H9 (cell line): ENCODE measurements around the gene FBH1. TPM values are rescaled to one million over a fixed set of nuclear protein-coding genes. Genes with fewer than 3 reads are reported as not detected.

Experiments
- DNase-seq: peaks from one replicate; pipeline ENCODE4 v3.0.0-alpha.2; 2017
- H2AFZ ChIP-seq: one replicate; pipeline ENCODE4 v1.6.1; 2013; ENCODE audit warnings: mild to moderate bottlenecking, low read length, control low read depth, moderate library complexity
- H2AK5ac ChIP-seq: 2 replicates; pipeline ENCODE4 v1.6.1; 2013; ENCODE audit warnings: low read length, control low read depth, mixed read lengths; ENCODE audit not compliant: insufficient read length
- H2BK120ac ChIP-seq: one replicate; pipeline ENCODE4 v1.6.1; 2013; ENCODE audit warnings: low read depth, mild to moderate bottlenecking, low read length, control low read depth, inconsistent platforms; ENCODE audit not compliant: poor library complexity, severe bottlenecking
- H2BK12ac ChIP-seq: 2 replicates; pipeline ENCODE4 v1.6.1; 2013; ENCODE audit warnings: low read length, control low read depth, mixed read lengths, low read depth; ENCODE audit not compliant: insufficient read length
- H2BK15ac ChIP-seq: 2 replicates; pipeline ENCODE4 v1.6.1; 2013; ENCODE audit warnings: low read depth, low read length, control low read depth
- H2BK20ac ChIP-seq: one replicate; pipeline ENCODE4 v1.6.1; 2013; ENCODE audit warnings: low read depth, mild to moderate bottlenecking, low read length, control low read depth, inconsistent platforms; ENCODE audit not compliant: poor library complexity, severe bottlenecking
- H2BK5ac ChIP-seq: 2 replicates; pipeline ENCODE4 v1.6.1; 2013; ENCODE audit warnings: low read length, control low read depth, mixed read lengths; ENCODE audit not compliant: insufficient read length
- H3K14ac ChIP-seq: 2 replicates; pipeline ENCODE4 v1.6.1; 2013; ENCODE audit warnings: low read length, control low read depth; ENCODE audit not compliant: insufficient read depth
- H3K18ac ChIP-seq: 2 replicates; pipeline ENCODE4 v1.6.1; 2013; ENCODE audit warnings: low read depth, mild to moderate bottlenecking, mixed read lengths, low read length, control low read depth; ENCODE audit not compliant: insufficient read length
- H3K23ac ChIP-seq: 2 replicates; pipeline ENCODE4 v1.6.1; 2013; ENCODE audit warnings: low read length, control low read depth, mixed read lengths, low read depth; ENCODE audit not compliant: insufficient read length
- H3K23me2 ChIP-seq: 2 replicates; pipeline ENCODE4 v1.6.1; 2013; ENCODE audit warnings: low read depth, mild to moderate bottlenecking, mixed read lengths, low read length, control low read depth; ENCODE audit not compliant: insufficient read length, poor library complexity, severe bottlenecking
- H3K27ac ChIP-seq: 2 replicates; pipeline ENCODE4 v1.5.1; 2013; ENCODE audit warnings: low read length, control low read depth, mixed read lengths, low read depth; ENCODE audit not compliant: insufficient read length
- H3K27me3 ChIP-seq: 2 replicates; pipeline ENCODE4 v1.6.1; 2013; ENCODE audit warnings: low read length, control low read depth, inconsistent platforms; ENCODE audit not compliant: insufficient read depth
- H3K4ac ChIP-seq: 2 replicates; pipeline ENCODE4 v1.6.1; 2013; ENCODE audit warnings: low read depth, mild to moderate bottlenecking, control low read depth, inconsistent platforms, low read length, moderate library complexity
- H3K4me1 ChIP-seq: 2 replicates; pipeline ENCODE4 v1.6.1; 2013; ENCODE audit warnings: low read length, control low read depth, inconsistent platforms; ENCODE audit not compliant: insufficient read depth
- H3K4me2 ChIP-seq: 2 replicates; pipeline ENCODE4 v1.6.1; 2013; ENCODE audit warnings: low read length, control low read depth, mixed read lengths; ENCODE audit not compliant: insufficient read length, insufficient read depth
- H3K56ac ChIP-seq: 2 replicates; pipeline ENCODE4 v1.6.1; 2013; ENCODE audit warnings: low read depth, mild to moderate bottlenecking, mixed read lengths, low read length, control low read depth; ENCODE audit not compliant: insufficient read length
- H3K79me1 ChIP-seq: 2 replicates; pipeline ENCODE4 v1.6.1; 2013; ENCODE audit warnings: low read depth, mild to moderate bottlenecking, moderate library complexity, low read length, control low read depth, inconsistent platforms; ENCODE audit not compliant: insufficient read depth, poor library complexity, severe bottlenecking
- H3K79me2 ChIP-seq: 2 replicates; pipeline ENCODE4 v1.6.1; 2013; ENCODE audit warnings: low read length, control low read depth, inconsistent platforms; ENCODE audit not compliant: insufficient read depth
- H3K9ac ChIP-seq: 2 replicates; pipeline ENCODE4 v1.6.1; 2013; ENCODE audit warnings: low read length, control low read depth, mixed read lengths; ENCODE audit not compliant: insufficient read length; ENCODE audit errors: extremely low read depth
- H3K9me3 ChIP-seq: one replicate; pipeline ENCODE4 v1.6.1; 2013; ENCODE audit warnings: low read depth, low read length, inconsistent platforms; ENCODE audit not compliant: control insufficient read depth
- H3T11ph ChIP-seq: one replicate; pipeline ENCODE4 v1.6.1; 2013; ENCODE audit warnings: mild to moderate bottlenecking, low read length, control low read depth, inconsistent platforms
- H4K20me1 ChIP-seq: one replicate; pipeline ENCODE4 v1.6.1; 2013; ENCODE audit not compliant: control insufficient read depth, insufficient read length, insufficient read depth
- H4K5ac ChIP-seq: 2 replicates; pipeline ENCODE4 v1.6.1; 2013; ENCODE audit warnings: low read depth, mild to moderate bottlenecking, mixed read lengths, low read length, control low read depth; ENCODE audit not compliant: insufficient read length
- H4K8ac ChIP-seq: replicated peaks from 2 replicates; pipeline ENCODE4 v1.6.1; 2013; ENCODE audit warnings: low read length, control low read depth, mixed read lengths, low read depth; ENCODE audit not compliant: insufficient read length
- H4K91ac ChIP-seq: 2 replicates; pipeline ENCODE4 v1.6.1; 2013; ENCODE audit warnings: low read depth, mild to moderate bottlenecking, moderate library complexity, mixed read lengths, low read length, control low read depth; ENCODE audit not compliant: insufficient read length
- H3K27ac Mint-ChIP-seq, 3 experiments: 2 replicates in 2 of 3; 3 replicates in 1 of 3; pipeline ENCODE4 v1.8.0; 2020 to 2021; ENCODE audit warnings: mixed read lengths in 3 of 3, mild to moderate bottlenecking in 1 of 3, moderate library complexity in 1 of 3
- H3K27me3 Mint-ChIP-seq: 2 replicates; pipeline ENCODE4 v1.8.0; 2021; ENCODE audit warnings: low read depth, mild to moderate bottlenecking, moderate library complexity, mixed read lengths
- H3K36me3 Mint-ChIP-seq, 3 experiments: 2 replicates in 2 of 3; 3 replicates in 1 of 3; pipeline ENCODE4 v1.8.0; 2020 to 2021; ENCODE audit warnings: low read depth in 3 of 3, mixed read lengths in 3 of 3; ENCODE audit not compliant: insufficient read depth in 1 of 3
- H3K4me1 Mint-ChIP-seq, 2 experiments: 2 replicates each; pipeline ENCODE4 v1.8.0; 2020; ENCODE audit warnings: mixed read lengths in 2 of 2
- H3K4me3 Mint-ChIP-seq, 2 experiments: 2 replicates in 1 of 2; 3 replicates in 1 of 2; pipeline ENCODE4 v1.8.0; 2020 to 2021; ENCODE audit warnings: mild to moderate bottlenecking in 2 of 2, mixed read lengths in 2 of 2, moderate library complexity in 1 of 2
- H3K9me3 Mint-ChIP-seq, 2 experiments: 2 replicates in 1 of 2; 3 replicates in 1 of 2; pipeline ENCODE4 v1.8.0; 2020; ENCODE audit warnings: mild to moderate bottlenecking in 2 of 2, mixed read lengths in 2 of 2, moderate library complexity in 1 of 2
- CTCF ChIP-seq: fragments of 200-600 bp; sonication (generic); conservative IDR thresholded peaks from 3 replicates; pipeline ENCODE4 v1.8.0; 2021; ENCODE audit warnings: antibody characterized with exemption, mild to moderate bottlenecking
- WGBS: extraction: QIAGEN DNeasy Blood & Tissue Kit; methylation state at CpG from one replicate; pipeline ENCODE4 v1.1.7; 2013; ENCODE audit warnings: missing lambda C conversion rate, low lambda C conversion rate, mixed read lengths; ENCODE audit not compliant: insufficient read length; ENCODE audit errors: extremely low coverage; 5-methylcytosine and 5-hydroxymethylcytosine counted together
- total RNA-seq: library from RNA; stranded (reverse); gene quantifications from 2 replicates; pipeline ENCODE4 v1.2.1, GENCODE V29; 2021

Gene FBH1
- total RNA-seq, 1 experiment from 2014 or later = 52.2 TPM

- H4K20me1 ChIP-seq = no peaks in the 10 kb centered on the region
- H2BK120ac ChIP-seq = no peak overlapping the region
- H3T11ph ChIP-seq = no peak overlapping the region
- no peak overlapping the region for H3K56ac ChIP-seq
- DNase-seq = no peak
- H3K27ac ChIP-seq = no peak overlapping the region
- H3K27me3 Mint-ChIP-seq = peaks cover 22% of the 10 kb centered on the region
- no peaks in the 10 kb centered on the region for H3K9me3 ChIP-seq
- H4K5ac ChIP-seq = no peak overlapping the region
- no peak overlapping the region for H4K91ac ChIP-seq
- no peak overlapping the region for H2BK12ac ChIP-seq
- TF ChIP-seq CTCF = no peak
- no peaks in the 10 kb centered on the region for H3K4me1 Mint-ChIP-seq
- H3K23me2 ChIP-seq = no peaks in the 10 kb centered on the region
- H2BK5ac ChIP-seq = no peak overlapping the region
- H3K4me2 ChIP-seq = no peak overlapping the region
- H3K9ac ChIP-seq = no peak overlapping the region
- H3K4me3 Mint-ChIP-seq = no peak overlapping the region
- no peak overlapping the region for H3K14ac ChIP-seq
- H3K79me2 ChIP-seq = no peaks in the 10 kb centered on the region
- no peak overlapping the region for H3K23ac ChIP-seq
- no peak overlapping the region for H3K4ac ChIP-seq
- no peaks in the 10 kb centered on the region for H3K27me3 ChIP-seq
- H3K4me1 ChIP-seq = no peaks in the 10 kb centered on the region
- H2BK15ac ChIP-seq = no peak overlapping the region
- H3K18ac ChIP-seq = no peak overlapping the region
- peak overlapping the region in 1 of 3 experiments; percentile 33; a peak in 1 of 7 replicates for H3K27ac Mint-ChIP-seq
- no peak overlapping the region for H2AFZ ChIP-seq
- H3K79me1 ChIP-seq = no peaks in the 10 kb centered on the region
- no peaks in the 10 kb centered on the region for H3K36me3 Mint-ChIP-seq
- no peaks in the 10 kb centered on the region for H3K9me3 Mint-ChIP-seq
- WGBS = no CpG with 5 or more reads among the region's 5 CpGs
- H2BK20ac ChIP-seq = no peak overlapping the region
- no peak overlapping the region for H4K8ac ChIP-seq
- no peak overlapping the region for H2AK5ac ChIP-seq
Observed at GRCh38 chr10:5985029-5985428, 95.0 kb downstream of the FBH1 start.

Other genes starting within 250 kb of the FBH1 start
- gene ASB13, start 223.6 kb upstream of the FBH1 start, total RNA-seq = 13.8 and 14.9 TPM in 2 replicates
- 64.5 and 67.0 TPM in 2 replicates for gene TASOR2, start 205.4 kb upstream of the FBH1 start, total RNA-seq
- 351 and 355 TPM in 2 replicates for gene GDI2, start 76.8 kb upstream of the FBH1 start, total RNA-seq
- 9.2 and 11.4 TPM in 2 replicates for gene ANKRD16, start 350 bp upstream of the FBH1 start, total RNA-seq
- gene IL15RA, start 87.3 kb downstream of the FBH1 start, total RNA-seq = 0.18 and 0.31 TPM in 2 replicates
- not detected in 2 replicates for gene IL2RA, start 172.1 kb downstream of the FBH1 start, total RNA-seq
- 123 and 124 TPM in 2 replicates for gene RBM17, start 198.8 kb downstream of the FBH1 start, total RNA-seq